ENCODE measurements around the gene RTP1.

DNA sequence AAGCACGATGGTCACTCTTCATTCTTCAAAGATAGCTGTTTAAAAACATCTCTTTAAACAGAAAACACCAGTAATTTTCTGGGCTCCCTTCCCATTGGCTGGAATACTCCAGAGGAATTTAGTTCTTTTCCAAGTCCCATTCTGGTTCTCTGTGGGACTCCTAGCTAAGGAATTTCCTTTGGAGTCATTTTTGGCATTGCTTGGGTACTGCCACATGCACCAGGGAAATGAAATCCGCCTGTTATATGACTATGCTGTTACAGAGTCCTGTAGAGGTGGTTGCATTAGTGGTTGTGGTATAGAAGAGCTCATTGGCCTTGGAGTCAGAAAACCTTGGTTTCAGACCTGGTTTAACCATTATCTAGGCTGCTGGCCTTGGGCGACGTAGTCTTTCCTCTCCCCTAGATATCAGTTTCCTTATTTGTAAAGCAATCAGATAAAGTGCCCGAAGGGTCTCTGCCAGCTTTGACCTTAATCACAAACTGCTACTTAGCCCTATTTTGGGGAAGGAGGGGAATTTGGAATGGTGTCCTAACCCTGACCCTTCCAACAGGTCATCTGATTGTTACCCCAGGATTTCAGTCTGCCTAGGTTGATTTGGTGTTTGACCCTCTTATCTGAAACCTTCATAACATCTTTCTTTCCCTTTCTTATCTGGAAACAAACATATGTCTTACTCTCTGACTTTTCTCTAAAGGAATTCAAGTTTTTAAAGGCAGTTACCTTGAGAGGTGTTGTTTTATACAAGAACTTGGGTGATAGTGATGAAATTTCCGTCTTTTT is 13.4 kb downstream of the RTP1 start:
- TF ChIP-seq MAX (IDR thresholded peaks at IDR 0.05; ENCODE audit: low read depth) (no peak), JUND (IDR thresholded peaks at IDR 0.05) (no peak), TAF1 (IDR thresholded peaks at IDR 0.05; ENCODE audit: borderline replicate concordance, low read depth, low read length) (no peak), REST (IDR thresholded peaks at IDR 0.05; ENCODE audit: low read depth, low read length) (no peak), EP300 (IDR thresholded peaks at IDR 0.05; ENCODE audit: borderline replicate concordance in 1 of 2, low read depth in 1 of 2, low read length in 1 of 2) (no peak), GATA2 (CRISPR knock-in tag; IDR thresholded peaks at IDR 0.05) (no peak), TEAD4 (IDR thresholded peaks at IDR 0.05; ENCODE audit: borderline replicate concordance, insufficient read depth) (no peak), FOXM1 (IDR thresholded peaks at IDR 0.05; ENCODE audit: low read depth) (no peak), RXRA (IDR thresholded peaks at IDR 0.05; ENCODE audit: borderline replicate concordance, low read depth) (no peak), POLR2AphosphoS5 (IDR thresholded peaks at IDR 0.05; ENCODE audit: low read depth, low read length) (no peak), CHD2 (IDR thresholded peaks at IDR 0.05; ENCODE audit: low read length, partially characterized antibody) (no peak), MXI1 (IDR thresholded peaks at IDR 0.05; ENCODE audit: low read depth, low read length) (no peak)
- TF ChIP-seq, protein P1, sequence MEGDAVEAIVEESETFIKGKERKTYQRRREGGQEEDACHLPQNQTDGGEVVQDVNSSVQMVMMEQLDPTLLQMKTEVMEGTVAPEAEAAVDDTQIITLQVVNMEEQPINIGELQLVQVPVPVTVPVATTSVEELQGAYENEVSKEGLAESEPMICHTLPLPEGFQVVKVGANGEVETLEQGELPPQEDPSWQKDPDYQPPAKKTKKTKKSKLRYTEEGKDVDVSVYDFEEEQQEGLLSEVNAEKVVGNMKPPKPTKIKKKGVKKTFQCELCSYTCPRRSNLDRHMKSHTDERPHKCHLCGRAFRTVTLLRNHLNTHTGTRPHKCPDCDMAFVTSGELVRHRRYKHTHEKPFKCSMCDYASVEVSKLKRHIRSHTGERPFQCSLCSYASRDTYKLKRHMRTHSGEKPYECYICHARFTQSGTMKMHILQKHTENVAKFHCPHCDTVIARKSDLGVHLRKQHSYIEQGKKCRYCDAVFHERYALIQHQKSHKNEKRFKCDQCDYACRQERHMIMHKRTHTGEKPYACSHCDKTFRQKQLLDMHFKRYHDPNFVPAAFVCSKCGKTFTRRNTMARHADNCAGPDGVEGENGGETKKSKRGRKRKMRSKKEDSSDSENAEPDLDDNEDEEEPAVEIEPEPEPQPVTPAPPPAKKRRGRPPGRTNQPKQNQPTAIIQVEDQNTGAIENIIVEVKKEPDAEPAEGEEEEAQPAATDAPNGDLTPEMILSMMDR (IDR thresholded peaks at IDR 0.05), result no peak
